Neural crest cell (in vitro differentiated cells): ENCODE results near the gene CYP4F22. TPM values are rescaled to one million over a fixed set of nuclear protein-coding genes. Genes with fewer than 3 reads are reported as not detected.
"Not testable (repeated sequence)": the region's sequence is repeated elsewhere in the genome, so short reads cannot be mapped to it uniquely, and the experiment has no call there.

Source experiments
- DNase-seq: peaks from one replicate; pipeline ENCODE4 v3.0.0; 2021; ENCODE audit warnings: low read depth, mixed read lengths, low spot score
- H3K27ac Mint-ChIP-seq: one replicate; pipeline ENCODE4 v1.8.0; 2021; ENCODE audit warnings: mild to moderate bottlenecking, mixed read lengths; ENCODE audit not compliant: unreplicated experiment
- H3K27me3 Mint-ChIP-seq: 2 replicates; pipeline ENCODE4 v1.8.0; 2021; ENCODE audit warnings: low read depth, mild to moderate bottlenecking, mixed read lengths
- H3K36me3 Mint-ChIP-seq: 2 replicates; pipeline ENCODE4 v1.8.0; 2021; ENCODE audit warnings: low read depth, mild to moderate bottlenecking, mixed read lengths
- H3K4me1 Mint-ChIP-seq: 2 replicates; pipeline ENCODE4 v1.8.0; 2021; ENCODE audit warnings: mixed read lengths
- H3K4me3 Mint-ChIP-seq: one replicate; pipeline ENCODE4 v1.8.0; 2021; ENCODE audit warnings: mild to moderate bottlenecking, mixed read lengths
- H3K9me3 Mint-ChIP-seq: 2 replicates; pipeline ENCODE4 v1.8.0; 2021; ENCODE audit warnings: mixed read lengths
- CTCF ChIP-seq: fragments of 200-600 bp; sonication (generic); conservative IDR thresholded peaks from 2 replicates; pipeline ENCODE4 v1.5.0; 2021; ENCODE audit warnings: antibody characterized with exemption, mild to moderate bottlenecking
- total RNA-seq: library from RNA; stranded (reverse); gene quantifications from 2 replicates; pipeline ENCODE4 v1.2.1, GENCODE V29; 2021

Gene CYP4F22
- total RNA-seq, 1 donor from 2014 or later, result not detected

DNA sequence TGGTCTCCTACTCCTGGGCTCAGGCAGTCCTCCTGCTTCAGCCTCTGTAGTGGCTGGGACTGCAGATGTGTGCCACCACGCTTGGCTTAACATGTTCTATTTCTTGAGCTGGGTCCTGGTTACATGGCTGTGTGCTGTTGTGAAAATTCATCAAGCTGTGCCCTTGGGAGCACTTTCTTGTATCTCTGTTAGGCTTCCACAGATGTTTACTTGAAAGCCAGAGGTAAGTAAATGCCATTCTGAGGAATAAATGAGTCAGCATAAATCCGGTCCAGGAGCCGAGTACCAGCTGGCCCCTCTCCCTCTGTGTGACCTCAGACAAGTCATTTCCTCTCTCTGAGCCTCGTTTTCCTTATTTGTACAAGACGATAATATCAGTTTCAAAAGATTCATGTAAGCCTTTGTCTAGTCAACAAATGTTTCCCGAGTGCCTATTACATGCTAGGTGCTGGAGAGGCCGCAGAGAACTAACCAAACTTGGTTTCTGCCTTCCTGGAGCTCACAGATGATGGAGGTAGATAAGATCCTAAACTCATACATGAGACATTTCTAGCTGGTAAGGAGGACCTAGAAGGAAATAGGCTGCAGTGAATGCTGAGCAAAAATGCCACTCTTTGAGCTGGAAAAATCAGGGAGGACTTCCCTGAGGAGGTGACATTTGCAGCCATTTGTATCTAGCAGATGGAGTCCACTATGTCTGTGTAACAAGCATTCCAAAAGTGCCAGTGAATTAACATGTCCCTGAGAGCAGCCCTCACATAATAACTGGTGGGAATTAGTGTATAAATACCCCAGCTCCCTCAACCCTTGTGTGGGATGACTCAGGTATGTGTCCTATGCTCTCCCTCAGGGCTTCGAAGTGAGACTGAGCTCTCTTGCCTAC lies 41.2 kb upstream of the CYP4F22 start:
- H3K27me3 Mint-ChIP-seq, result peaks cover 74% of the 10 kb centered on the region
- H3K4me1 Mint-ChIP-seq, result no peaks in the 10 kb centered on the region
- H3K9me3 Mint-ChIP-seq, result no peaks in the 10 kb centered on the region
- no peaks in the 10 kb centered on the region for H3K36me3 Mint-ChIP-seq
- H3K27ac Mint-ChIP-seq, result no peak overlapping the region
- TF ChIP-seq CTCF, result no peak
- no peak overlapping the region for H3K4me3 Mint-ChIP-seq
- no peak for DNase-seq

DNA sequence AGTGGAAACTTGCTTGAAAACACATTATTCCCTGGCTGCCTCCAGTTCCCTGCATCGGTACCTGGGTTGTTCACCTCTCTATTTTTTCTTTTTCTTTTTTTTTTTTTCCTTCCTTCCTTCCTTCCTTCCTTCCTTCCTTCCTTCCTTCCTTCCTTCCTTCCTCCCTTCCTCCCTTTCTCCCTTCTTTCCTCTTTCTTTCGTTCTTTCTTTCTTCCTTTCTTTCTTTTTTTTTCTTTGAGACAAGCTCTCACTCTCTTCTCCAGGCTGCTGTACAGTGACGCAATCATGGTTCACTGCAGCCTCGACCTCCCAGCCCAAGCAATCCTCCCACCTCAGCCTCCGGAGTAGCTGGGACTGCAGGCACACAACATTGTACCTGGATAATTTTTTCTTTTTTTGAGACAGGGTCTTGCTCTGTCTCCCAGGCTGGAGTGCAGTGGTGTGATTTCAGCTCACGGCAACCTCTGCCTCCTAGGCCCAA lies 40.6 kb upstream of the CYP4F22 start:
- no peaks in the 10 kb centered on the region for H3K4me1 Mint-ChIP-seq
- no peak for TF ChIP-seq CTCF
- no peaks in the 10 kb centered on the region for H3K36me3 Mint-ChIP-seq
- no peak overlapping the region for H3K4me3 Mint-ChIP-seq
- DNase-seq, result no peak
- H3K27me3 Mint-ChIP-seq, result peaks cover 70% of the 10 kb centered on the region
- H3K9me3 Mint-ChIP-seq, result peaks cover 1% of the 10 kb centered on the region
- H3K27ac Mint-ChIP-seq, result no peak overlapping the region

GRCh38 chr19:15468675-15469512 lies 39.4 kb upstream of the CYP4F22 start:
- Mint-ChIP-seq H3K36me3 (no peaks in the 10 kb centered on the region), H3K4me1 (no peaks in the 10 kb centered on the region), H3K27ac (no peak overlapping the region), H3K27me3 (peaks cover 74% of the 10 kb centered on the region), H3K9me3 (peaks cover 2% of the 10 kb centered on the region), H3K4me3 (no peak overlapping the region)
- DNase-seq, result no peak
- TF ChIP-seq CTCF, result no peak

DNA sequence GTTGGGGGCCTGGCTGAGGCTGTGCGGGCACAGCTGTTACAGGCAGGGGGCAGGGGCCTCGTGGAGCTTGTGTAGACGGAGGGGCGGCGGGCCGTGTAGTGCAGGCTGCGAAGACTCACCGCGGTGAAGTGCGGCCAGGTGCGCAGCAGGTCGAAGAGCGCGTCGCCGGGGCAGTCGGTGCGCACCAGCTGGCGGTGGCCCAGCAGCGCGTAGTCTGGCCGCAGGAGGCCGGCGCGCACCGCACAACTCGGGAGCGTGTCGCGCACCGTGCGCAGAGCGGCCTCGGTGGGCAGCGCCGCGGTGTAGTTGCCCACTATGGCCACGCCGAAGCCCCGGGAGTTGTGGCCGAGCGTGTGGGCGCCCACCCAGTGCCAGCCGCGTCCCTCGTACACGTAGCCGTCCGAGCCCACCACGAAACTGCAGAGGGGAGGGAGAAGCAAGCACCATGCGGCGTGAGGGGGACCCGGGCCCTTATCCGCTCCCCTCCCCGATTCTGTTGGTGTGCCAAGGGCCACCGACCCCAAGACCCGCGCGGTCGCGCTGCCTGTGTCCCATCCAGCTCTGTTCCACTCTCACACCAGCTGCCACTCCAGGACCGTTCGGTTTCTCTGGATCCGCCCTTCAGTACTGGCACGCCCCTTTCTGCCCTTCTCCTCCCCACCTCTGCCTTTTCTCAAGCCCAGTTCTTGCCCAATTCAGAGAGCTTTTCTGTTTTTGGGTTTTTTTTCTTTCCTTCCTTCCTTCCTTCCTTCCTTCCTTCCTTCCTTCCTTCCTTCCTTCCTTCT lies 38.6 kb upstream of the CYP4F22 start:
- no peak for DNase-seq
- peaks cover 2% of the 10 kb centered on the region for H3K9me3 Mint-ChIP-seq
- H3K4me1 Mint-ChIP-seq, result no peaks in the 10 kb centered on the region
- no peak for TF ChIP-seq CTCF
- no peak overlapping the region for H3K27ac Mint-ChIP-seq
- peaks cover 72% of the 10 kb centered on the region for H3K27me3 Mint-ChIP-seq
- no peaks in the 10 kb centered on the region for H3K36me3 Mint-ChIP-seq
- H3K4me3 Mint-ChIP-seq, result no peak overlapping the region

DNA sequence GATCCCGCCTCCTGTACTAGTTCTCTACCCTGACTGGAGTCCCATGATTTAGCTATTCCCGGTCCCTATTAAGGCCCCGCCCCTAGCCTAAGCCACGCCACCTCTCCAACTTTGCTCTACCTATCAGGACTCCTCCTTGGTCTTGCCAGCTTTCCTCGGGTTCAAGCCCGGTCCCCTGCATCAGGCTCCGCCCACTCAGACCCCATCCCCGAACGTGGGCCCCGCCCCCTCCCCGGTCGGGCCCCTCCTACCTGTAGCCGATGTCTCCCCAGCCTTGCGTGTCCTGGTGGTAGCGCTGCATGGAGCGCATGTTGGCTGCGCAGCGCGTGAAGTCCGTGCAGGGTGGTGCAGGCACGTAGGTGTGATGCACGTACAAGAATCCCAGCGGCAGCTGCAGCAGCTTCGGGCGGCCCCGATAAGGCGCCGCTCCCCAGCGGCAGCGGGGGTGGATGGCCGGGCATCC lies 36.7 kb upstream of the CYP4F22 start:
- TF ChIP-seq CTCF, result no peak
- Mint-ChIP-seq H3K9me3 (peaks cover 2% of the 10 kb centered on the region), H3K4me3 (no peak overlapping the region), H3K36me3 (no peaks in the 10 kb centered on the region), H3K27me3 (peaks cover 68% of the 10 kb centered on the region), H3K4me1 (no peaks in the 10 kb centered on the region), H3K27ac (peak overlapping the region; percentile 35)
- DNase-seq, result no peak

DNA sequence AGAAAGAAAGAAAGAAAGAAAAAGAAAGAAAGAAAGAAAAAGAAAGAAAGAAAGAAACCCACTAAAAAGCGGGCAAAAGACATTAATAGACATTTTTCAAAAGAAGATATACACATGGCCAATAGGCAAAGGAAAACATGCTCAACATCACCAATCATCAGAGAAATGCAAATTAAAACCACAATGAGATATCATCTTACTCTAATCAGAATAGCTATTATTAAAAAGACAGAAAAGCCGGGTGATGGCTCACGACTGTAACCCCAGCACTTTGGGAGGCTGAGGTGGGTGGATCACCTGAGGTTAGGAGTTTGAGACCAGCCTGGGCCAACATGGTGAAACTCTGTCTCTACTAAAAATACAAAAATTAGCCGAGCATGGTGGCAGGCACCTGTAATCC lies 34.5 kb upstream of the CYP4F22 start:
- H3K27ac Mint-ChIP-seq, H3K4me1 Mint-ChIP-seq, H3K36me3 Mint-ChIP-seq, H3K9me3 Mint-ChIP-seq, H3K4me3 Mint-ChIP-seq, DNase-seq: not testable (repeated sequence)
- peaks cover 55% of the 10 kb centered on the region for H3K27me3 Mint-ChIP-seq
